NCI-H748 (cell line): ENCODE measurements around the gene ERRFI1.

Source experiments
- DNase-seq: peaks from one replicate; lab custom pipeline; 2025; ENCODE audit not compliant: unreplicated experiment; lab: John Stamatoyannopoulos, UW

The ERRFI1 gene

GRCh38 chr1:8046391-8046790 is 20.3 kb upstream of the ERRFI1 start:
- DNase-seq, result no peak

GRCh38 chr1:8043621-8044020 is 17.5 kb upstream of the ERRFI1 start:
- no peak for DNase-seq

- DNase-seq, result no peak
Observed at GRCh38 chr1:8042134-8042533, 16.0 kb upstream of the ERRFI1 start.

GRCh38 chr1:8040586-8040985 is 14.5 kb upstream of the ERRFI1 start:
- DNase-seq, result peak; percentile 15

GRCh38 chr1:8039071-8039470 is 13.0 kb upstream of the ERRFI1 start:
- no peak for DNase-seq

- no peak for DNase-seq
Observed at GRCh38 chr1:8035289-8035688, 9.2 kb upstream of the ERRFI1 start.

GRCh38 chr1:8033322-8033721 is 7.2 kb upstream of the ERRFI1 start:
- no peak for DNase-seq

GRCh38 chr1:8032366-8032910 is 6.3 kb upstream of the ERRFI1 start:
- DNase-seq, result no peak

- peak; percentile 14 for DNase-seq
Observed at GRCh38 chr1:8031176-8031785, 5.2 kb upstream of the ERRFI1 start.

GRCh38 chr1:8028571-8028910 is 2.4 kb upstream of the ERRFI1 start:
- no peak for DNase-seq

- DNase-seq, result no peak
Observed at GRCh38 chr1:8027748-8028570, 1.9 kb upstream of the ERRFI1 start.

- no peak for DNase-seq
Observed at GRCh38 chr1:8026976-8027747, 1.1 kb upstream of the ERRFI1 start.

GRCh38 chr1:8025671-8026144 is 401 bp downstream of the ERRFI1 start:
- no peak for DNase-seq

- DNase-seq, result peak; percentile 23
Observed at GRCh38 chr1:8025061-8025670, 943 bp downstream of the ERRFI1 start.

GRCh38 chr1:8024329-8024728 is 1.8 kb downstream of the ERRFI1 start:
- DNase-seq, result no peak

- no peak for DNase-seq
Observed at GRCh38 chr1:8023995-8024313, 2.2 kb downstream of the ERRFI1 start.

GRCh38 chr1:8023287-8023994 is 2.7 kb downstream of the ERRFI1 start:
- no peak for DNase-seq

- DNase-seq, result no peak
Observed at GRCh38 chr1:8022395-8023286, 3.5 kb downstream of the ERRFI1 start.

GRCh38 chr1:8021676-8022266 is 4.3 kb downstream of the ERRFI1 start:
- no peak for DNase-seq
